Stimulated activated CD4-positive, alpha-beta T cell treated with anti-CD3 and anti-CD28 coated beads, Interleukin-12 subunit alpha, Interleukin-12 subunit beta, amount 100 ng/mL, for 24 hours (primary cell): Measurements from ENCODE around the gene MIOS.
"Not testable (repeated sequence)": the region's sequence is repeated elsewhere in the genome, so short reads cannot be mapped to it uniquely, and the experiment has no call there.

Experiments used
- DNase-seq, 2 experiments: peaks; one replicate each; pipeline ENCODE4 v3.0.0-alpha.2; 2020; ENCODE audit warnings: low read depth in 2 of 2

The MIOS gene

DNA sequence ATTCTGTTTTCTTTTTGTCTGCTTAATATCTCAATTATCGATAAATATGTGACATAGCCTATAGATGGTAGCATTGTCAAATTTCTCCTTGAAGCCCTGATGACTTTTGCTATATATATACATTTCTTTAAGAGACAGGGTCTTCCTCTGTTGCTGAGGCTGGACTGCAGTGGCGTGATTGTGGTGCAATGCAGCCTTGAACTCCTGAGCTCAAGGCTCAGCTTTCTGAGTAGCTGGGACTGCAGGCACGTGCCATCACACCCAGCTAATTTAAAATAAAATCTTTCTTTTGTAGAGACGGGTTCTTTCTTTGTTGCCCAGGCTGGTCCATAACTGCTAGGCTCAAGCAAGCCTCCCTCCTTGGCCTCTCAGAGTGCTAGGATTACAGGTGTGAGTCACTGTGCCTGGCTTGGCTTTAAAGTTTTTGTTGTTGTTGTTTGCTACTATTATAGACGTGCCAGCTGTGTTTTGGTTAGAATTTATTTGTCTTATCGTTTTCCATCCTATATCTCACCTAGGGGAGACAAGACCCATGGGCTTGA lies 80.9 kb downstream of the MIOS start:
- DNase-seq, result no peak

DNA sequence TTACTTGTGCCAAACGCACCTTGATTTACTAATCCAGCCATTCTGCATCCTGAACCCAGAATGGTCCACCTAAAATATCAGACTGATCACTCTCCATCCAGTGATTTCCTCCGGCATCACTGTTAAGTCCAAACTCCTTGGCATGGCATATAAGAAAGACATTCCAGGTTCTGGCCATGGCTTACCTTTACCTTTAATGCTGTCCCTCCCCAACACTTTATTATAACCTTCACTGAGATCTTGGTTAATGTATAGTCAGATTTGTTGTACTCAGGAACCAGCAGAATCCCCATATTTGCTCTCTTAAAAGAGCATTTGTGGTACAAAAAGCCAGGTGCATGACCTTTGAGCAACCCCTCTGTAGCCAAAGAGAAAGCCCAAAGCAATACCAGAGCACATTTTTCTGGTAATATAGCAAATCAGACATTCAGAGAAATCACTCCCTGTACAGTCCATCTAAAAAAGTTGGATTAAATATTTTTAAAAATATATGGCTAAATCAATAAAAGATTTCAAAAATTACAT lies 84.1 kb downstream of the MIOS start:
- DNase-seq, result no peak

DNA sequence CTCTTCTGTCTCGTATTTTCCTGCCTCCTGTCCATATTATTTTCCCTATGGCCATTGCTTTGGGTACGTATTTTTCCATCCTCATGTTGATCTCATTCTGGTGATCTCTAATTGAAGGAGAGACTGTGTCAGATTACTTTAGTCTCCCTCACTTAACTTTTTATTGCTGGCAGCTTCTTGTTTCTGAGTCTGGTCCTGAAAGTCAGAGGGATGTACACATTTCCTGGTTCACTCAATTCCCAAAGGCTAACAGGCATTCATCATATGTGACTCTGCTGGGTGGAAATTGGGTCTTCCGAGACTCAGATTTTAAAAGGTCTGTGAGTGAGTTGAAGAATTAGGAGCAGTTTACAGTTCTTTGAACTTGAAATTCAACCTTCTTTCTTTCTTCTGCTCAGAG lies 84.8 kb downstream of the MIOS start:
- DNase-seq, result no peak

DNA sequence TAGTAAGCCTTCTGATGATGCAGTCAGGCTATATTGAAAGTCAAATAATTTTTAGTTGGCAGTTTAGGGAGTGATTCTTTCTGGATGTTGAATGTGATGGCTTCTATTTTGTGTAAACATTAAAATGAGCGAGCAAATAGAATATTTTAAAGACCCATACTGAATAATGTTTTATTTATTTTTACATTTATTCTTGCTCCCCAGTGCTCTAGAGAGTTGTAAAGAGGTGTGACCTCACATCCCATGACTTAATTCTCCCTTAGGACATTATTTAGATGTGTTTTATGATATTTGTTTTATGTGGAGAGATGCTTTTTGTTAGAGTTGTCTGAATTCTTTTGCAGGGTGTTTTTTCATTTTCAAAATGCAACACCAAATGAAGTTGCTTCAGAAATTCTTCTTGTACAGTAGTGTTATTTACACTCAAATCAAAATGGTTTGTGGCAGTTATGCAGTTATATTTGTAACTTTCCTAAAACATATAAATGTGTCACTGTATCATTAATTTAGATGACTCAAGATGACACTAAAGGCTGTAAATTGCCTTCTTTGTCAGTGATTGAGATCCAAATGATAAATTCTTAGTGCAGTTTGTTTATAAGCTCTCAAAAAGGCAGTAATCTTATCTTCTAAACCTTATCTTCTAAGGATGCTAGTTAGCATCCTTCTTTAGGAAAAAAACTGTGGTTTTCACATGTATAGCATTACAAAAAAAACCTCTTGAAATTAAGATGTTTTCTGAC lies 86.3 kb downstream of the MIOS start:
- DNase-seq, result no peak

DNA sequence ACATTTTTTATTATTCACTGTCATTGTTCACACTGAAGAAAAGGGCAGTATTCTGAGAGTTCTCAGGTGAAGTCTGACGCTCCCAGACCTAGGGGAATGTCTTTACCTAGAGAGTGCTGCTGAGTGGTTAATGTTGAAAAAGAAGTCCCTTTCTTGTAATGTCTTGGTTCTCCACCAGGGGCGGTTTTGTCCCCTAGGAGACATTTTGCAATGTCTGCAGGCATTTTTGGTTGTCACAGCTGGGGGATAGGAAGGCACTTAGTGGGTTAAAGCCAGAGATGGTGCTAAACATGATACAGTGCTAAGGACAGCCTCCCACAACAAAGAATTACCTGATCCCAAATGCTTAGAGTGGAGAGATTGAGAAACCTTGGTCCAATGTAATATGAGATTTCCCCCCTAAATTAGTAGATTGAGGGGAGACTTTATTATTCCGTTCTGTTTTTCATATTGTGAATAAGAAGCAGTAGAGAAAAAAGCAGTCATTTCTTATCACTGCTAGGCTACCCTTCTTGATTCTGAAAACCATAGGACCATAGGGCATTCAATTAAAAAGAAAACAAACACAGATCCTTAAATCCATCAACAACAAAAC lies 87.0 kb downstream of the MIOS start:
- no peak for DNase-seq

DNA sequence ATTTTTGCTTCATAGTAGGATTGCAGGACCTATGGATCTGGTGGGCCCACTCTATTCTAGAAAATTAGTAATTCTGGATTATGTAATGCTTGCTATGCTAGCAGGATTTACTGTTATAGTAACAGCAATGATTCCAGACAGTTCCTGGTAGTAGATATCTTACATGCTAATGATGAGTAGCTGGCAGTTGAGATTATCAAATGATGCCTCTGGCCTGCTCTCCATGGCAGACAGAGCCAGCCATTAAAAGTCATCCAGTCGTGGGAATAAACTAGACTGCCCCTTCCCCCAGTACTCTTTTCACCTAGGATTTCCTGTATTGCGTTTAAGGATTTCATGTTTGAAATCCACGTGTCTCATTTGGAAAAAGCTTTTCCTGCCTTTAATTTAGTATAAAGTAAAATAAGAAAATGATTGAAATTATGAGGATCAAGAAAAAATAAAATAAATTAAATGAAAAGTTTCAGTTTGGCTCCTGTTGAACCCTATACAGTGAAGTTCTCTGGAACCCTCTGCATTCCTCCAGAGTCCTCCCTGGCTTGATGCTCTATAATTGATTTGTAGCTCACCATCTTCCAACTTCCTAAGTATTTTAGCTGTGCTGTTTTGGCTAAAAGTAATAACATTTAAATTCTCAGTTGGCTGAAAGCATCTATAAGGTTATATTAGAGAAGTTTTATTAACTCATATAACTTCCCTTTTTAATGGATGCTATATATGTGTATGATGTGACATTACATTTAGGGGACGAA lies 88.5 kb downstream of the MIOS start:
- no peak for DNase-seq

DNA sequence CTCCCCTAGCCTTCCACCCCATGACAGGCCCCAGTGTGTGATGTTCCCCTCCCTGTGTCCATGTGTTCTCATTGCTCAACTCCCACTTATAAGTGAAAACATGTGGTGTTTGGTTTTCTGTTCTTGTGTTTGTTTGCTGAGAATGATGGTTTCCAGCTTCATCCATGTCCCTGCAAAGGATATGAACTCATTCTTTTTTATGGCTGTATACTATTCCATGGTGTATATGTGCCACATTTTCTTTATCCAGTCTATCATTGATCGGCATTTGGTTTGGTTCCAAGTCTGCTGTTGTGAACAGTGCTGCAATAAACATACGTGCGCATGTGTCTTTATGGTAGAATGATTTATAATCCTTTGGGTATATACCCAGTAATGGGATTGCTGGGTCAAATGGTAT lies 89.8 kb downstream of the MIOS start:
- not testable (repeated sequence) for DNase-seq
